Ishikawa (cell line): ENCODE data around the gene CASK.

Experiments used
- CEBPB ChIP-seq: IDR thresholded peaks from 2 replicates; pipeline ENCODE4 v1.6.1; 2012
- EGR1 ChIP-seq: IDR thresholded peaks from 2 replicates; pipeline ENCODE4 v1.6.1; 2012
- EP300 ChIP-seq: IDR thresholded peaks from 2 replicates; pipeline ENCODE4 v1.6.1; 2012; ENCODE audit warnings: borderline replicate concordance
- TCF12 ChIP-seq: IDR thresholded peaks from 2 replicates; pipeline ENCODE4 v1.6.1; 2012; ENCODE audit warnings: low read depth
- TF ChIP-seq, protein P1 (sequence below): IDR thresholded peaks from 2 replicates; pipeline ENCODE4 v1.6.1; 2012; ENCODE audit warnings: low read depth, mild to moderate bottlenecking

GRCh38 chrX:41594634-41595033, 328.7 kb downstream of the CASK start:
- no peak for TF ChIP-seq EGR1
- no peak for TF ChIP-seq CEBPB
- TF ChIP-seq, protein P1, sequence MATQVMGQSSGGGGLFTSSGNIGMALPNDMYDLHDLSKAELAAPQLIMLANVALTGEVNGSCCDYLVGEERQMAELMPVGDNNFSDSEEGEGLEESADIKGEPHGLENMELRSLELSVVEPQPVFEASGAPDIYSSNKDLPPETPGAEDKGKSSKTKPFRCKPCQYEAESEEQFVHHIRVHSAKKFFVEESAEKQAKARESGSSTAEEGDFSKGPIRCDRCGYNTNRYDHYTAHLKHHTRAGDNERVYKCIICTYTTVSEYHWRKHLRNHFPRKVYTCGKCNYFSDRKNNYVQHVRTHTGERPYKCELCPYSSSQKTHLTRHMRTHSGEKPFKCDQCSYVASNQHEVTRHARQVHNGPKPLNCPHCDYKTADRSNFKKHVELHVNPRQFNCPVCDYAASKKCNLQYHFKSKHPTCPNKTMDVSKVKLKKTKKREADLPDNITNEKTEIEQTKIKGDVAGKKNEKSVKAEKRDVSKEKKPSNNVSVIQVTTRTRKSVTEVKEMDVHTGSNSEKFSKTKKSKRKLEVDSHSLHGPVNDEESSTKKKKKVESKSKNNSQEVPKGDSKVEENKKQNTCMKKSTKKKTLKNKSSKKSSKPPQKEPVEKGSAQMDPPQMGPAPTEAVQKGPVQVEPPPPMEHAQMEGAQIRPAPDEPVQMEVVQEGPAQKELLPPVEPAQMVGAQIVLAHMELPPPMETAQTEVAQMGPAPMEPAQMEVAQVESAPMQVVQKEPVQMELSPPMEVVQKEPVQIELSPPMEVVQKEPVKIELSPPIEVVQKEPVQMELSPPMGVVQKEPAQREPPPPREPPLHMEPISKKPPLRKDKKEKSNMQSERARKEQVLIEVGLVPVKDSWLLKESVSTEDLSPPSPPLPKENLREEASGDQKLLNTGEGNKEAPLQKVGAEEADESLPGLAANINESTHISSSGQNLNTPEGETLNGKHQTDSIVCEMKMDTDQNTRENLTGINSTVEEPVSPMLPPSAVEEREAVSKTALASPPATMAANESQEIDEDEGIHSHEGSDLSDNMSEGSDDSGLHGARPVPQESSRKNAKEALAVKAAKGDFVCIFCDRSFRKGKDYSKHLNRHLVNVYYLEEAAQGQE: no peak
- no peak for TF ChIP-seq EP300
- TF ChIP-seq TCF12: no peak
